HepG2 (cell line): Measurements from ENCODE around the gene PLK3. TPM values are rescaled to one million over a fixed set of nuclear protein-coding genes. Genes with fewer than 3 reads are reported as not detected.

Experiments
- AGO1 ChIP-seq: fragments of 200-400 bp; formaldehyde crosslinking; IDR thresholded peaks from 2 replicates; pipeline ENCODE4 v1.6.1; 2017; ENCODE audit warnings: mild to moderate bottlenecking, low read depth, low read length, moderate library complexity; ENCODE audit not compliant: poor library complexity, severe bottlenecking
- ARID4A ChIP-seq: sonication (generic); formaldehyde crosslinking; IDR thresholded peaks from 2 replicates; pipeline ENCODE4 v1.5.0; 2020; ENCODE audit warnings: mild to moderate bottlenecking, missing genetic modification reagents, borderline replicate concordance
- EEA1 ChIP-seq: sonication (generic); formaldehyde crosslinking; IDR thresholded peaks from 2 replicates; pipeline ENCODE4 v1.5.1; 2020; ENCODE audit warnings: mild to moderate bottlenecking, missing genetic modification reagents, borderline replicate concordance
- ELF1 ChIP-seq: sonication (generic); formaldehyde crosslinking; IDR thresholded peaks from 2 replicates; pipeline ENCODE4 v1.4.0; 2020; ENCODE audit warnings: missing genetic modification reagents
- HNF1A ChIP-seq, 2 experiments: sonication (generic) in 1 of 2; formaldehyde crosslinking in 1 of 2; IDR thresholded peaks; 2 replicates each; pipeline versions ENCODE4 v1.4.0 to v1.6.1; 2016 to 2020; ENCODE audit warnings: borderline replicate concordance in 1 of 2, low read depth in 1 of 2, mild to moderate bottlenecking in 1 of 2, missing genetic modification reagents in 1 of 2
- RORA ChIP-seq: sonication (generic); formaldehyde crosslinking; IDR thresholded peaks from 2 replicates; pipeline ENCODE4 v1.5.0; 2020; ENCODE audit warnings: mild to moderate bottlenecking, missing genetic modification reagents, moderate library complexity
- SATB2 ChIP-seq: sonication (generic); formaldehyde crosslinking; IDR thresholded peaks from 2 replicates; pipeline ENCODE4 v1.5.0; 2020; ENCODE audit warnings: missing genetic modification reagents
- SP1 ChIP-seq, 2 experiments: fragments of 450-650 bp in 1 of 2; sonication (generic) in 1 of 2; formaldehyde crosslinking in 1 of 2; IDR thresholded peaks; 2 replicates each; pipeline versions ENCODE4 v1.4.0 to v1.6.1; 2016 to 2020; ENCODE audit warnings: missing genetic modification reagents in 1 of 2
- SRSF9 ChIP-seq: fragments of 200-400 bp; formaldehyde crosslinking; IDR thresholded peaks from 2 replicates; pipeline ENCODE4 v1.6.1; 2018; ENCODE audit warnings: borderline replicate concordance, mild to moderate bottlenecking, low read depth, low read length; ENCODE audit not compliant: insufficient read depth, poor library complexity, severe bottlenecking
- YEATS4 ChIP-seq: sonication (generic); formaldehyde crosslinking; IDR thresholded peaks from 2 replicates; pipeline ENCODE4 v1.4.0; 2020; ENCODE audit warnings: missing genetic modification reagents, borderline replicate concordance
- ZNF263 ChIP-seq: sonication (generic); formaldehyde crosslinking; IDR thresholded peaks from 2 replicates; pipeline ENCODE4 v1.4.0; 2020; ENCODE audit warnings: missing genetic modification reagents
- ZNF639 ChIP-seq: conservative IDR thresholded peaks from 2 replicates; pipeline ENCODE4 v1.6.1; 2018; ENCODE audit warnings: missing genetic modification reagents
- ZNF709 ChIP-seq: sonication (generic); formaldehyde crosslinking; IDR thresholded peaks from 2 replicates; pipeline ENCODE4 v1.5.0; 2020; ENCODE audit warnings: mild to moderate bottlenecking, missing genetic modification reagents
- polyA plus RNA-seq, 8 experiments: library from polyadenylated mRNA; depleted of rRNA in 3 of 8; stranded (reverse) in 7 of 8; unstranded in 1 of 8; fragments of >200 nt; fragmentation: Illumina TruSeq in 4 of 8; extraction: Trizol in 4 of 8; gene quantifications; 2 replicates each; pipeline versions ENCODE4 v1.2.1 to v1.2.3, GENCODE V29; 2011 to 2016; ENCODE audit warnings: low read depth in 4 of 8, missing spikeins in 1 of 8, mixed read lengths in 1 of 8; ENCODE audit not compliant: insufficient read depth in 1 of 8
- total RNA-seq, 5 experiments: library from RNA; depleted of rRNA; stranded (reverse); fragments of >200 nt; fragmentation: Illumina TruSeq; extraction: Trizol; gene quantifications; 2 replicates each; pipeline ENCODE4 v1.2.3, GENCODE V29; 2016; ENCODE audit warnings: low read depth in 1 of 5

Gene PLK3
- total and polyA plus RNA-seq, 2 of the 13 experiments (the other 11 are each of a cell fraction or from before 2014, with no cell fraction given) = 9.8 to 16.9 TPM

GRCh38 chr1:44820328-44821239 is 20.4 kb downstream of the PLK3 start (continued):
- no peak for TF ChIP-seq ZNF639 (CRISPR knock-in tag)
- TF ChIP-seq ELF1 (CRISPR knock-in tag) = no peak
- TF ChIP-seq ZNF709 (CRISPR knock-in tag) = no peak
- TF ChIP-seq RORA (CRISPR knock-in tag) = no peak
- 0 out of 2 replicates have a peak, but pooled peaks have one; percentile 21 for TF ChIP-seq YEATS4 (CRISPR knock-in tag)
- no peak for TF ChIP-seq SATB2 (CRISPR knock-in tag)
- no peak for TF ChIP-seq HNF1A (IDR thresholded peaks at IDR 0.05; ENCODE audit: low read depth)
- no peak for TF ChIP-seq HNF1A (CRISPR knock-in tag; IDR thresholded peaks at IDR 0.05; ENCODE audit: borderline replicate concordance)
- TF ChIP-seq EEA1 (CRISPR knock-in tag) = no peak
- TF ChIP-seq ZNF263 = peak; percentile 53; the same call in 1 of the 2 replicates
- TF ChIP-seq ARID4A (CRISPR knock-in tag) = peak; percentile 57; the same call in 1 of the 2 replicates
- no peak for TF ChIP-seq AGO1
- TF ChIP-seq SP1 (IDR thresholded peaks at IDR 0.05) = no peak
- no peak for TF ChIP-seq SP1 (CRISPR knock-in tag; IDR thresholded peaks at IDR 0.05)
- no peak for TF ChIP-seq SRSF9
